GM19238 (cell line): ENCODE results near the gene GALP.
"Not testable (repeated sequence)": the region's sequence is repeated elsewhere in the genome, so short reads cannot be mapped to it uniquely, and the experiment has no call there.

Experiments used
- DNase-seq: peaks from one replicate; pipeline ENCODE4 v3.0.0; 2011; ENCODE audit warnings: low spot score; ENCODE audit not compliant: insufficient read length

GALP gene

GRCh38 chr19:56148096-56148495, 27.7 kb upstream of the GALP start:
- no peak for DNase-seq

DNA sequence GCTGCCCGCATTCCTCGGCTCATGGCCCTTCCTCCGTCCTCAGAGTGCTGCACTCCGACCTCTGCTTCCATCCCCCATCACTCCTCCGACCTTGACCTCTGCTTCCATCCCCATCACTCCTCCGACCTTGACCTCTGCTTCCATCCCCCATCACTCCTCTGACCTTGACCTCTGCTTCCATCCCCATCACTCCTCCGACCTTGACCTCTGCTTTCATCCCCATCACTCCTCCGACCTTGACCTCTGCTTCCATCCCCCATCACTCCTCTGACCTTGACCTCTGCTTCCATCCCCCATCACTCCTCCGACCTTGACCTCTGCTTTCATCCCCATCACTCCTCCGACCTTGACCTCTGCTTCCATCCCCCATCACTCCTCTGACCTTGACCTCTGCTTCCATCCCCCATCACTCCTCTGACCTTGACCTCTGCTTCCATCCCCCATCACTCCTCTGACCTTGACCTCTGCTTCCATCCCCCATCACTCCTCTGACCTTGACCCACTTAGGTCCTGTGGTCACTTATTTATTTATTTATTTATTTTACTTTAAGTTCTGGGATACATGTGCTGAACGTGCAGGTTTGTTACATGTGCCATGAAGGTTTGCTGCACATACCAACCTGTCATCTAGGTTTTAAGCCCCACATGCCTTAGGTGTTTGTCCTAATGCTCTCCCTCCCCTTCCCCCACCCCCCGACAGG, 26.7 kb upstream of the GALP start:
- DNase-seq: not testable (repeated sequence)

DNA sequence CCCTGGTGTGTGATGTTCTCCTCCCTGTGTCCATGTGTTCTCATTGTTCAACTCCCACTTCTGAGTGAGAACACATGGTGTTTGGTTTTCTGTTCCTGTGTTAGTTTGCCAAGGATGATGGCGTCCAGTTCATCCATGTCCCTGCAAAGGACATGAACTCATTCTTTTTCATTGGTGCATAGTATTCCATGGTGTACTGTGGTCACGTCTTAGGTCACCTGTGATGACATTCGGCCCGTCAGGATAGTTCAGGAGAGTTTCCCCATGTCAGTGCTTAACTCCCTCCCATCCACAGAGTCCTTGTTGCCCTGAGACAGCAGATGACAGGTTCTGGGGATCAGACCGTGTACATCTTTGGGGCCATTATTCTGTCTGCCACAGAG, 26.2 kb upstream of the GALP start:
- DNase-seq: no peak

GRCh38 chr19:56150358-56150757, 25.4 kb upstream of the GALP start:
- no peak for DNase-seq

GRCh38 chr19:56152644-56153043, 23.2 kb upstream of the GALP start:
- no peak for DNase-seq

DNA sequence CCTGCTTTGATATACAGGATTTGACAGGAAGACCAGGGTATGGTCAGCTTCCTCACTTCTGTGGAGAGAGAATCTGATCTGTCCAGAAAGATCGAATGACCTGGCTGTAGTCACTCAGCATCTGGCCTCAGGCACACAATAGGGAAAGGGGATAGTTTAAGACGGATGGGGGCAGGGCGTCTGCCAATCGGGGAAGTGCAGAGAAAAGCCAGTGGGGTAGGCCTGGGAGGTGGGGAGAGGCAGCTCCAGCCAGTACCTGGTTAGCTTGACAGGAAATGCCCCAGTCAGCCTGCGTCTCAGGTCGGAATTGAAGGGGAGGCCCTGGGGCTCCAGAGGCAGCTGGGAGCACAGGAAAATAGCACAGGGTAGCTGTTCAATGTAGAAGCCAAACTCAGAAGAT, 22.3 kb upstream of the GALP start:
- no peak for DNase-seq

GRCh38 chr19:56155124-56155687, 20.6 kb upstream of the GALP start:
- DNase-seq: no peak

DNA sequence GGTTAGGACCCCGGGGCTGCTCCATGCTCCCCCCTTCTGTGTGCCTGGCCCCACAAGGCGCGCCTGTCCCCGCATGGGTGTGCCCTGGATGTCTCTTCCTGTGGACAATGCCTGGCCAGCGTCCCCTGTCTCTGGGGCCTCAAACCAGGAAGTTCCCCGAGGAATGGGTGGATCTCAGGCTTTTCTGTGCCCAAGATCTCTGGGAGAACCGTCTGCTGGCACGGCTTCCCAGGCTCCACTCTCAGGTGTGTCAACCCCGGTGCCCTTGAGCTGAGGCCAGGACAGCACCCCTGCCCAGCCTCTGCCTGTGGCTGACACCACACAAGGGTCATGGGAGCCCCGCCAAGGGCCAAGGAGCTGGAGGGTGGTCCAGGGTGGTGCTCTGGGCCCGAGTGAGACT, 19.0 kb upstream of the GALP start:
- no peak for DNase-seq

DNA sequence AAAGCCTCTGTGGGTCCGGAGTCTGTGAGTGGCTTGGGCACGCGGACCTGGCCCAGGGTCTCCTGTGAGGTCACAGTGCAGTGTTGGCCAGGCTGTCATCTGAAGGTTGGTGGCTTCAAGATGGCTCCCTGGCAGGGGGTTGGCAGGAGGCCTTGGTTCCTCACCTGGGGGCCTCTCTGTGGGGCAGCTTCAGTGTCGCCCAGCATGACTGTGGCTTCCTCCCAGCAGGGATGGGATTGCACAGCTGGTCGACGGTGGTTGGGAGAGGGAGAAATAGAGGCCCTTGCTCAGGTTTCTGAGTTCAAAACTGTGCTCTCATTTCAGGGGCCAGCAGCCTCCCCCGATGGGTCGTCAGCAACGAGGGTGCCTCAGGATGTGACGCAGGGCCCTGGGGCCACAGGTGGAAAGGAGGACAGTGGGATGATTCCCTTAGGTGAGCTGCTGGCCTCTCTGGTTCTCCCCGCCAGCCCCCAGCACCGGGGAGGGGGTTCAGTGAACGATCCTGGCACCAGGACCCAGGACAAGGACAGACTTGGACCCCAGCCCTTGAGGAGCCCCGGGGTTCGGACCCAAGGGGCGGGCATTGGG, 17.5 kb upstream of the GALP start:
- no peak for DNase-seq

DNA sequence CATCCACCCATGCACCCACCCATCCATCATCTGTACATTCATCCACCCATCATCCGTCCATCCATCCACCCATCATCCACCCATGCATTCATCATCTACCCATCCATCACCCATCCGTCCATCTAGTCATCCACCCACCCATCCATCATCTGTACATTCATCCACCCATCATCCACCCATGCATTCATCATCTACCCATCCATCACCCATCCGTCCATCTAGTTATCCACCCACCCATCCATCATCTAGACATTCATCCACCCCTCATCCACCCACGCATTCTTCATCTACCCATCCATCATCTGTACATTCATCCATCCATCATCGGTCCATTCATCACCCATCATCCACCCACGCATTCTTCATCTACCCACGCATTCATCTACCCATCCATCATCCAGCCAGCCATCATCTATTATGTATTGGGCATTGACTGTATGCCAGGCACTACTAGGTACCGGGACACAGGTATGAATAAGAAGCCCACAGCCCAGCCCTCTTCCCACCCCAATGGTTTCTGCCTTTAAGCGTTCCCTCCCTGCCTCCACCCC, 16.7 kb upstream of the GALP start:
- DNase-seq: no peak

GRCh38 chr19:56159622-56160271, 16.1 kb upstream of the GALP start:
- DNase-seq: no peak

DNA sequence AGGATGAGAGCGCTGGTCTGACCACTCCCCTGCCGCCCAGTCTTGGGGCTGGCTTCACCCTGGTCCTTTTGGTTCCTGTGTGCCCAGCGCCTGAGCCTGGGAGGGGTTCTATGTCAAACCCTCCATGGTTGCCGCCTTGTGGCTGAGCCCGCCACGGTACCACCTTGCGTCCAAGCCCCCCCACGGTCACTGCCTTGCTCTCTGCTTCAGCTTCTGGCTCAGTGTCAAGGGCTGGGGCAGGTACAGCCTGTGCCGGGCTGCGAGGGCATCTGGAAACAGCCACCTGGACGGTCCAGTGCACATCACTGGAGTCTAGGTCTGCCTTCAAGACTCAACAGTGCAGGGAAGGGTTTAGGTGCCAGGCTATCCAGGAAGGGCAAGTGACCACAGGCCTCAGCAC, 14.3 kb upstream of the GALP start:
- DNase-seq: no peak

- no peak for DNase-seq
Observed at GRCh38 chr19:56162258-56162657, 13.6 kb upstream of the GALP start.

- no peak for DNase-seq
Observed at GRCh38 chr19:56163097-56163496, 12.7 kb upstream of the GALP start.

GRCh38 chr19:56167064-56167578, 8.7 kb upstream of the GALP start:
- no peak for DNase-seq

GRCh38 chr19:56170261-56170660, 5.5 kb upstream of the GALP start:
- DNase-seq: no peak

GRCh38 chr19:56174086-56174485, 1.7 kb upstream of the GALP start:
- no peak for DNase-seq

GRCh38 chr19:56174550-56174949, 1.3 kb upstream of the GALP start:
- DNase-seq: no peak

DNA sequence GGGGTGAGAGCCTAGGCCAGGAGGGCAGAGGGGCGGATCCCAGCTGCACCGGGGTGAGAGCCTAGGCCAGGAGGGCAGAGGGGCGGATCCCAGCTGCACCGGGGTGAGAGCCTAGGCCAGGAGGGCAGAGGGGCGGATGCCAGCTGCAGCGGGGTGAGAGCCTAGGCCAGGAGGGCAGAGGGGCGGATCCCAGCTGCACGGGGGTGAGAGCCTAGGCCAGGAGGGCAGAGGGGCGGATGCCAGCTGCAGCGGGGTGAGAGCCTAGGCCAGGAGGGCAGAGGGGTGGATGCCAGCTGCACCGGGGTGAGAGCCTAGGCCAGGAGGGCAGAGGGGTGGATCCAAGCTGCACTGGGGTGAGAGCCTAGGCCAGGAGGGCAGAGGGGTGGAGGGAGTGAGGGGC, 502 bp downstream of the GALP start:
- not testable (repeated sequence) for DNase-seq

- no peak for DNase-seq
Observed at GRCh38 chr19:56176881-56177280, 1.1 kb downstream of the GALP start.

DNA sequence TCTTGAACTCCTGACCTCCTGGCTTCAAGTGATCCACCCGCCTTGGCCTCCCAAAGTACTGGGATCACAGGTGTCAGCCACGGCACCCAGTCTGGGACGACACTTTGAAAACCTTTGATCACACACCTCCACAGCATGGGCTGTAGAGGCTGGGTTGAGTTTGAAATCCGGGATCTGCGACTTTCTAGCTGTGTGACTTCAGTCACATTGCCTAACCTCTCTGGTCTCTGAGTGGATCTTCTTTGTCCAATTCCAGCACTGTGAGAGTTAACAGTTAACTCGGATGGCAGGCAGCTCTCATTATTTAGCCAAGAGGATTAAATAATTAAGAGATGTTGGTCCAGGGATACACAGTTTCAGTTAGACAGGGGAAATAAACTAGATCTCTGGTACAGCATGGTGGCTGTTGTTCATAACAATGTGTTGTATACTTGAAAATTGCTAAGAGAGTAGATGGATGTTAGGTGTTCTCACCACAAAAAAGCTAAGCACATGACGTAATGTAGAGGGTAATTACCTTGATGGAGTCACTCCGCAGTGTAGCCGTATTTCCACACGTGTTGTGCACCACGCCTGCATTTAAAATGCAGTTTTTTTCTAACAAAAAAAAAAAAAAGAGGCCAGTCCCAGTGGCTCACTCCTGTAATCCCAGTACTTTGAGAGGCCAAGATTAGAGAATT, 1.9 kb downstream of the GALP start:
- no peak for DNase-seq

GRCh38 chr19:56189785-56190184, 14.0 kb downstream of the GALP start:
- DNase-seq: no peak
